A673 (cell line): ENCODE data around the gene DCLK1. TPM values are rescaled to one million over a fixed set of nuclear protein-coding genes. Genes with fewer than 3 reads are reported as not detected.
"Not testable (repeated sequence)": the region's sequence is repeated elsewhere in the genome, so short reads cannot be mapped to it uniquely, and the experiment has no call there.

Experiments
- BruUV-seq: library from RNA; stranded (reverse); fragments of 400-500 nt; replicated peaks from 2 replicates; lab custom pipeline; 2021; lab: Mats Ljungman, UMichigan
- CTCF ChIA-PET: fragments of 300-600 bp; sonication (Branson Sonifier 250); formaldehyde crosslinking; loops from one replicate; lab custom pipeline; 2022; ENCODE audit warnings: antibody characterized with exemption; lab: Charles Lee
- POLR2A ChIA-PET: fragments of 300-600 bp; sonication (Branson Sonifier 250); formaldehyde crosslinking; loops from one replicate; lab custom pipeline; 2022; ENCODE audit warnings: antibody characterized with exemption; ENCODE audit not compliant: low non-redundant PET; lab: Charles Lee
- DNase-seq: peaks from one replicate; pipeline ENCODE4 v3.0.0-alpha.2; 2015; ENCODE audit warnings: low spot score
- H3K27ac ChIP-seq: fragments of 200-600 bp; sonication (generic); 2 replicates; pipeline ENCODE4 v1.5.1; 2016; ENCODE audit warnings: mixed run types, low read depth, mild to moderate bottlenecking, mixed read lengths, antibody characterized with exemption, low read length; ENCODE audit not compliant: poor library complexity, severe bottlenecking
- H3K27me3 ChIP-seq: fragments of 200-600 bp; sonication (generic); replicated peaks from 2 replicates; pipeline ENCODE4 v1.6.1; 2017; ENCODE audit warnings: mixed run types, low read depth, mild to moderate bottlenecking, mixed read lengths, antibody characterized with exemption, low read length; ENCODE audit not compliant: insufficient read depth, poor library complexity
- H3K36me3 ChIP-seq: fragments of 200-600 bp; sonication (generic); 2 replicates; pipeline ENCODE4 v1.6.1; 2016; ENCODE audit warnings: mixed run types, mild to moderate bottlenecking, mixed read lengths, antibody characterized with exemption, low read length; ENCODE audit not compliant: insufficient read depth, poor library complexity, severe bottlenecking
- H3K4me1 ChIP-seq: fragments of 200-600 bp; sonication (generic); 2 replicates; pipeline ENCODE4 v1.6.1; 2017; ENCODE audit warnings: mixed run types, mild to moderate bottlenecking, mixed read lengths, antibody characterized with exemption, low read length; ENCODE audit not compliant: insufficient read depth, poor library complexity, severe bottlenecking
- H3K4me3 ChIP-seq: fragments of 200-600 bp; sonication (generic); 2 replicates; pipeline ENCODE4 v1.5.1; 2016; ENCODE audit warnings: low read depth, mixed run types, mild to moderate bottlenecking, mixed read lengths, low read length; ENCODE audit not compliant: poor library complexity, severe bottlenecking
- H3K9me3 ChIP-seq: fragments of 200-600 bp; sonication (generic); 2 replicates; pipeline ENCODE4 v1.6.1; 2016; ENCODE audit warnings: mixed run types, low read depth, mild to moderate bottlenecking, mixed read lengths, antibody characterized with exemption, low read length; ENCODE audit not compliant: poor library complexity, severe bottlenecking
- CTCF ChIP-seq: fragments of 300-800, 200-600 bp; sonication (generic); conservative IDR thresholded peaks from 2 replicates; pipeline ENCODE4 v1.5.1; 2017; ENCODE audit warnings: low read depth, mild to moderate bottlenecking, antibody characterized with exemption, low read length, moderate library complexity, mixed read lengths
- EZH2 ChIP-seq: fragments of 200-600 bp; sonication (generic); IDR thresholded peaks from 2 replicates; pipeline ENCODE4 v1.6.1; 2017; ENCODE audit warnings: borderline replicate concordance, low read depth, mild to moderate bottlenecking, mixed read lengths, antibody characterized with exemption, low read length; ENCODE audit not compliant: poor library complexity, severe bottlenecking
- intact Hi-C: fragments of 100-400 bp; cut with micrococcal nuclease; formaldehyde crosslinking; loops from one replicate; pipeline ENCODE4 v1.10.0; 2022; ENCODE audit not compliant: unreplicated experiment
- total RNA-seq: library from RNA; stranded (reverse); gene quantifications from 2 replicates; pipeline ENCODE4 v1.2.3, GENCODE V29; 2021

The DCLK1 gene
- total RNA-seq, 1 experiment from 2014 or later, result 11.2 TPM

GRCh38 chr13:36102721-36103120 lies 28.5 kb downstream of the DCLK1 start:
- Histone ChIP-seq H3K27ac (no peak overlapping the region), H3K4me1 (peaks cover 8% of the 10 kb centered on the region), H3K9me3 (no peaks in the 10 kb centered on the region), H3K4me3 (no peak overlapping the region), H3K36me3 (no peaks in the 10 kb centered on the region), H3K27me3 (no peaks in the 10 kb centered on the region)
- intact Hi-C loops, result no loop called here
- no TSS peak for BruUV-seq
- ChIA-PET CTCF (no interaction called here), POLR2A (no interaction called here)
- DNase-seq, result no peak
- no peak for TF ChIP-seq EZH2
- no peak for TF ChIP-seq CTCF

GRCh38 chr13:36101907-36102306 lies 29.3 kb downstream of the DCLK1 start:
- CTCF ChIA-PET, H3K9me3 ChIP-seq, H3K27ac ChIP-seq, H3K4me3 ChIP-seq, BruUV-seq, H3K36me3 ChIP-seq, DNase-seq, intact Hi-C loops, H3K27me3 ChIP-seq, POLR2A ChIA-PET: not testable (repeated sequence)
- peaks cover 10% of the 10 kb centered on the region for H3K4me1 ChIP-seq

GRCh38 chr13:36101157-36101556 lies 30.0 kb downstream of the DCLK1 start:
- H3K4me1 ChIP-seq, result peaks cover 18% of the 10 kb centered on the region
- peak; percentile 29 for DNase-seq
- BruUV-seq, result no TSS peak
- intact Hi-C loops, result no loop called here
- ChIA-PET CTCF (no interaction called here), POLR2A (no interaction called here)
- no peaks in the 10 kb centered on the region for H3K9me3 ChIP-seq
- TF ChIP-seq CTCF (no peak), EZH2 (no peak)
- no peaks in the 10 kb centered on the region for H3K36me3 ChIP-seq
- no peak overlapping the region for H3K27ac ChIP-seq
- H3K27me3 ChIP-seq, result no peaks in the 10 kb centered on the region
- no peak overlapping the region for H3K4me3 ChIP-seq

GRCh38 chr13:36098080-36098479 lies 33.1 kb downstream of the DCLK1 start:
- Histone ChIP-seq H3K36me3 (no peaks in the 10 kb centered on the region), H3K4me1 (peaks cover 29% of the 10 kb centered on the region), H3K27ac (no peak overlapping the region), H3K27me3 (no peaks in the 10 kb centered on the region), H3K4me3 (no peak overlapping the region), H3K9me3 (no peaks in the 10 kb centered on the region)
- no peak for DNase-seq
- intact Hi-C loops, result no loop called here
- ChIA-PET CTCF (no interaction called here), POLR2A (no interaction called here)
- no TSS peak for BruUV-seq
- TF ChIP-seq CTCF, result no peak
- TF ChIP-seq EZH2, result no peak
